Testis (tissue), 2 donors: ENCODE results near the gene PTPRC.

Source experiments
- POLR2A ChIP-seq: fragments of 450-650 bp; IDR thresholded peaks from one replicate; pipeline ENCODE4 v1.6.1; 2017; ENCODE audit warnings: antibody characterized with exemption, mild to moderate bottlenecking, moderate library complexity
- TF ChIP-seq, protein P1 (sequence below), 3 experiments: fragments of 450-650 bp in 2 of 3; fragments of 200-600 bp in 1 of 3; sonication (generic) in 1 of 3; IDR thresholded peaks; one replicate each; pipeline ENCODE4 v1.5.1; 2016 to 2019; ENCODE audit warnings: antibody characterized with exemption in 3 of 3, mild to moderate bottlenecking in 2 of 3, moderate library complexity in 1 of 3

DNA sequence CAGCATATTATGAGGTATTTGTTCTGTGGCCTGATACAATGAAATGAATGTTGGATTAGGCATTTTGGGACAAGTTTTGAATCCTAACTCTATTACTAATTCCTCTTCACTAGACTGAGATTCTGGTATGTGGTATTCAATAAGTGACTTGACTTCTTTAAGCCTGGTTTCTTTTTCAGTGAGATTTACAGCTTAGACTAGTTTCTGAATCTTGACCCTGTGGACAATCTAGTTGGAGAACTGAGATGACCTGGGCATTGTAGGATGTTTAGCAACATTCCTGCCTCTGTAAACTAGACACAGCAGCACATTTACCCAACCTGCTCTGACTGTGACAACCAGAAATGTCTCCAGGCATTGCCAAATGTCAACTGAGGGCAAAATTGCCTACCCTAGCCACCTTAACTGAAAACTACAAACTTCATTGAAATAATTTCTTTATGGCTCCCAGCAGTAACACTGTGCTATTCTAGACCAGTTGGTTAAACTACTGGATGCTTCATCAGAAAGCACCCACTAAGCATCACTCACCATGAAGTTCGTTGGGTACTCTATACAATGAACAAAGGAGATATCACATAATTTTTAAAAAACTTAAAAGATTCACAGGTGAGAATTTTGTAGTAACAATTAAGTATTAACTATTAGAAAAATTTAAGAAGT is 16.8 kb downstream of the PTPRC start:
- TF ChIP-seq, protein P1, sequence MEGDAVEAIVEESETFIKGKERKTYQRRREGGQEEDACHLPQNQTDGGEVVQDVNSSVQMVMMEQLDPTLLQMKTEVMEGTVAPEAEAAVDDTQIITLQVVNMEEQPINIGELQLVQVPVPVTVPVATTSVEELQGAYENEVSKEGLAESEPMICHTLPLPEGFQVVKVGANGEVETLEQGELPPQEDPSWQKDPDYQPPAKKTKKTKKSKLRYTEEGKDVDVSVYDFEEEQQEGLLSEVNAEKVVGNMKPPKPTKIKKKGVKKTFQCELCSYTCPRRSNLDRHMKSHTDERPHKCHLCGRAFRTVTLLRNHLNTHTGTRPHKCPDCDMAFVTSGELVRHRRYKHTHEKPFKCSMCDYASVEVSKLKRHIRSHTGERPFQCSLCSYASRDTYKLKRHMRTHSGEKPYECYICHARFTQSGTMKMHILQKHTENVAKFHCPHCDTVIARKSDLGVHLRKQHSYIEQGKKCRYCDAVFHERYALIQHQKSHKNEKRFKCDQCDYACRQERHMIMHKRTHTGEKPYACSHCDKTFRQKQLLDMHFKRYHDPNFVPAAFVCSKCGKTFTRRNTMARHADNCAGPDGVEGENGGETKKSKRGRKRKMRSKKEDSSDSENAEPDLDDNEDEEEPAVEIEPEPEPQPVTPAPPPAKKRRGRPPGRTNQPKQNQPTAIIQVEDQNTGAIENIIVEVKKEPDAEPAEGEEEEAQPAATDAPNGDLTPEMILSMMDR (IDR thresholded peaks at IDR 0.05), result no peak
- no peak for TF ChIP-seq POLR2A
